ENCODE measurements around the gene CDYL2.

The CDYL2 gene

DNA sequence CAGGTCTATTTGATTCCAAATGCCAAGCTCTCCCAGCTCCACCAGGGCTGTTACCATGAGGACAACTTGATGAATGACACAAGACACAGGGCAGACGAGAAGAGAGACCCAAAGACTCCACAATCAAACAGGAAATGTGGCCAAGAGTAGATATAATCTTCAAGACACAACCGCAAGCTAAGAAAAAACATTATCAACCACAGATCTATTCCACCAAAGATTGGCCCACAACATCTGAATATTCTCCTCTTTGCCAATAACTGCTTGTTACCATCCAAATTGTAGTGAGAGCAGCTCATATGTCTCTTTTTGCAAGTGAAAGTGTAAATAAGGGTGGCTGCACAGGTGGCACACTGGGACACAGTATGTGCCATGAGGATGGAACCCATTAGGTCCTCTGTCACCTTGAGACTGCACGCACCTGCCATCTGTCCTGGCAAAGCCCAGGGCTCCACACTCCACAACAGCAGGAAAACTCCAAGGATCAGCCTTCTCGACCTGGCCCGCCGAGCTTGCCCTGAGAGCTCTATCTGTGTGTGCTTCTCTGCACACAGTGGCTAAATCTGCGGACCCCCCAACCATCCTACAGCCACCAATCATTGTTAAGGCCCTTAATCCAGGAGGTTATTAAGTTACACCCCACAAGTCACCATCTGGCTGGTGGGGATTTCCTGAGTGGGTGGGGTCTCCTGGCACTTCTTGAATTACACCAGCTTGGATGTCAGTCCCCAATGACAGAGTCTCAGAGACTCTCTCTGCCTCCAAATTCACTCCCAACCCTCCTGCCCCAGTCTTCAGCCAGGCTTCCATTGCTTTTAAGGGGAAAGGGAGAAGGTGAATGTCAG lies 213.1 kb downstream of the CDYL2 start (continued):
- TF ChIP-seq POU6F1 (CRISPR knock-in tag; IDR thresholded peaks at IDR 0.05; ENCODE audit: borderline replicate concordance, low read depth) (no peak), CSDC2 (CRISPR knock-in tag; IDR thresholded peaks at IDR 0.05) (no peak), OSR1 (CRISPR knock-in tag; IDR thresholded peaks at IDR 0.05) (no peak), ZFP3 (CRISPR knock-in tag; IDR thresholded peaks at IDR 0.05) (no peak), ISL1 (CRISPR knock-in tag; IDR thresholded peaks at IDR 0.05) (no peak)

DNA sequence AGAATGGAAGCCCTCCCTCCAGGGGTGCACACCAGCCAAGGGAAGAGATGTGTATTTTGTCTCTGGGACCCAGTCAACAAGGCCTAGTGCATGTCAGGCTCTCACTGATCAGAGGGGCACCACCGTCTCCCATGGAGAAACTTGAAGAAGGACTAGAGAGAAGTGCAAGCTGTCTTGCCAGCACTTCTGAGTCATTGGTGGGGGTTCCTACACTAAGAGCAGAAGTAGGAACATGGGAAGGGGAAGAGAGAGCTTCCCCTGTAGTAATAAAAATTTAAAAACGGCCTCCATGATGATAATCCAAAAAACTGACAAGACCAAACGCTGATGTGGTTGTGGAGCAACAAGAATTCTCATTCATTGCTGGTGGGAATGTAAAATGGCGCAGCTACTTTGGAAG lies 217.3 kb downstream of the CDYL2 start:
- ATAC-seq = no peak
- TF ChIP-seq CSDC2 (CRISPR knock-in tag; IDR thresholded peaks at IDR 0.05) (no peak), BACH2 (CRISPR knock-in tag; IDR thresholded peaks at IDR 0.05; ENCODE audit: borderline replicate concordance) (no peak), ARNTL (CRISPR knock-in tag; IDR thresholded peaks at IDR 0.05; ENCODE audit: borderline replicate concordance, low read depth) (no peak), ISL1 (CRISPR knock-in tag; IDR thresholded peaks at IDR 0.05) (no peak)
- TF ChIP-seq, protein P1, sequence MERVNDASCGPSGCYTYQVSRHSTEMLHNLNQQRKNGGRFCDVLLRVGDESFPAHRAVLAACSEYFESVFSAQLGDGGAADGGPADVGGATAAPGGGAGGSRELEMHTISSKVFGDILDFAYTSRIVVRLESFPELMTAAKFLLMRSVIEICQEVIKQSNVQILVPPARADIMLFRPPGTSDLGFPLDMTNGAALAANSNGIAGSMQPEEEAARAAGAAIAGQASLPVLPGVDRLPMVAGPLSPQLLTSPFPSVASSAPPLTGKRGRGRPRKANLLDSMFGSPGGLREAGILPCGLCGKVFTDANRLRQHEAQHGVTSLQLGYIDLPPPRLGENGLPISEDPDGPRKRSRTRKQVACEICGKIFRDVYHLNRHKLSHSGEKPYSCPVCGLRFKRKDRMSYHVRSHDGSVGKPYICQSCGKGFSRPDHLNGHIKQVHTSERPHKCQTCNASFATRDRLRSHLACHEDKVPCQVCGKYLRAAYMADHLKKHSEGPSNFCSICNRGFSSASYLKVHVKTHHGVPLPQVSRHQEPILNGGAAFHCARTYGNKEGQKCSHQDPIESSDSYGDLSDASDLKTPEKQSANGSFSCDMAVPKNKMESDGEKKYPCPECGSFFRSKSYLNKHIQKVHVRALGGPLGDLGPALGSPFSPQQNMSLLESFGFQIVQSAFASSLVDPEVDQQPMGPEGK (CRISPR knock-in tag; IDR thresholded peaks at IDR 0.05; ENCODE audit: borderline replicate concordance) = no peak

DNA sequence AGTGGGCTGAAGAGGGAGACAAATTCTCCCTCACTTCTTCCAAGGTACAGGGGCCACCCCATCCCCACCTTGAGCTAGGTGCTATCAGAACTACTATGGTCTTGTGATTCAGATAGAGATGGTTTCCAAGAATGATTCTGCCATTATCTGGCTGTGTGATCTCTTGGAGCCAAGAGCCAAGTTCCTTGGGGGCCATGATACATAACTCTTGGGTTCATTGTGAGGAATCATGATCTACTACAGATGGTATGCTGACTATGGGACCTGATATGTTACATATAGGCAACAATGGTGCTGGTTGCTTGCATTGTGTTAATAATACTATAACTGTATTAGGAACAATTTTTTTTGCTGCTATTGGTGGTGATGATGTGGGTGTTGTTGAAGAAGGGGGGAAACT lies 217.9 kb downstream of the CDYL2 start:
- TF ChIP-seq ZC3H10 (CRISPR knock-in tag; IDR thresholded peaks at IDR 0.05) = no peak
- ATAC-seq = no peak

GRCh38 chr16:80585764-80586163 lies 218.6 kb downstream of the CDYL2 start:
- ATAC-seq = no peak
- TF ChIP-seq ZNF8 (CRISPR knock-in tag; IDR thresholded peaks at IDR 0.05) (no peak), CREB5 (CRISPR knock-in tag; IDR thresholded peaks at IDR 0.05; ENCODE audit: low read depth) (no peak), ZC3H10 (CRISPR knock-in tag; IDR thresholded peaks at IDR 0.05) (no peak), PPARA (CRISPR knock-in tag; IDR thresholded peaks at IDR 0.05; ENCODE audit: borderline replicate concordance) (no peak), ISL1 (CRISPR knock-in tag; IDR thresholded peaks at IDR 0.05) (no peak), RARB (CRISPR knock-in tag; IDR thresholded peaks at IDR 0.05) (no peak), TSHZ2 (CRISPR knock-in tag; IDR thresholded peaks at IDR 0.05) (no peak), ZNF70 (CRISPR knock-in tag; IDR thresholded peaks at IDR 0.05) (no peak), ZFP3 (CRISPR knock-in tag; IDR thresholded peaks at IDR 0.05) (no peak), GLIS3 (CRISPR knock-in tag; IDR thresholded peaks at IDR 0.05) (no peak), CSDC2 (CRISPR knock-in tag; IDR thresholded peaks at IDR 0.05) (no peak), POU6F1 (CRISPR knock-in tag; IDR thresholded peaks at IDR 0.05; ENCODE audit: borderline replicate concordance, low read depth) (no peak), ZFP30 (CRISPR knock-in tag; IDR thresholded peaks at IDR 0.05) (no peak)
- TF ChIP-seq, protein P2, sequence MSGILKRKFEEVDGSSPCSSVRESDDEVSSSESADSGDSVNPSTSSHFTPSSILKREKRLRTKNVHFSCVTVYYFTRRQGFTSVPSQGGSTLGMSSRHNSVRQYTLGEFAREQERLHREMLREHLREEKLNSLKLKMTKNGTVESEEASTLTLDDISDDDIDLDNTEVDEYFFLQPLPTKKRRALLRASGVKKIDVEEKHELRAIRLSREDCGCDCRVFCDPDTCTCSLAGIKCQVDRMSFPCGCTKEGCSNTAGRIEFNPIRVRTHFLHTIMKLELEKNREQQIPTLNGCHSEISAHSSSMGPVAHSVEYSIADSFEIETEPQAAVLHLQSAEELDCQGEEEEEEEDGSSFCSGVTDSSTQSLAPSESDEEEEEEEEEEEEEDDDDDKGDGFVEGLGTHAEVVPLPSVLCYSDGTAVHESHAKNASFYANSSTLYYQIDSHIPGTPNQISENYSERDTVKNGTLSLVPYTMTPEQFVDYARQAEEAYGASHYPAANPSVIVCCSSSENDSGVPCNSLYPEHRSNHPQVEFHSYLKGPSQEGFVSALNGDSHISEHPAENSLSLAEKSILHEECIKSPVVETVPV (CRISPR knock-in tag; IDR thresholded peaks at IDR 0.05) = no peak
- TF ChIP-seq, protein P1 (CRISPR knock-in tag; IDR thresholded peaks at IDR 0.05; ENCODE audit: borderline replicate concordance) = no peak

Measured in SK-N-SH treated with all-trans-retinoic acid at 6 μM for 48 hours (cell line).